ENCODE measurements around the gene GNG7.

The GNG7 gene

DNA sequence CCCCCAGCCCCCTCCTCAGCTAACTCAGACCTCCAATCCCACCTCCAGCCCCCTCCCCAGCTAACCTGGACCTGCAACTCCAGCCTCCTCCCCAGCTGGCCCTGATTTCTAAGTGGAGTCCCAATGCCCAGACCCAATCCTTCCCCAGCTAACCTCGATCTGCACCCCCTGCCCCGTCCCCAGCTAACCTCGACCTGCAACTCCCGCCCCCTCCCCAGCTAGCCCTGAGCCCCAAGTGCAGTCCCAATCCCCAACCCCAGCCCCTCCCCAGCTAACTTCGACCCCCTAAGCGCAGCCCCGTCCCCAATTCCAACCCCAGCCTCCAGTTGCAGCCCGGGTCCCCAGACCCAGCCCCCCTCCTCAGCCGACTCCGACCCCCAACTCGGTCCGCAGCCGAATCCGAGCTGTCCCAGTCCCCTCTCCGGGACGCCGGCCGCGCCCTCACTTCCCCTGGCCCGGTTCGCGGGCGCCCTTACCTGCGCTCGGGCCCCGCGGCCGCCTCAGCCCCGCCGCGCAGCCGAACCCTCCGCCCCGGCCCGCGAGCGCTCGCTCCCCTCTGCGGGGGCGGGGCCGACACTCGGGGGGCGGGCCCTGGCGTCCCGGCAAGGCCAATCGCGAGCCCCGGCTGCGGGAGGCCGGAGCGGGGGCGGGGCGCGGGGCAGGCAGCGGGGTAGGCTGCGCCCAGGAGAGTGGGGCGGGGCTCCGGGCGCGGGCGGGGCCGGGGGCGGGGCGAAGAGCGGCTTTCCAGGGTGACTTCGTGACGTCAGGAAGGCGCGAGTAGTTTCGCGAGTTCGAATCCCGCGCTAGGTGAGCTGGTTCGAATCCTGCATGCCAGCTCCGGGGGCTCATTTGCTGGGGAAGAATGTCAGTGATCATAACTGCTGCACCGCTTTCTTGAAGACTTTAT lies at the start of gene GNG7:
TSS of gene GNG7 (minus strand) at position 525 of the 907 bp plus-strand sequence. CDS start 182,006 bp downstream, outside the sequence.
- no peak within 1 kb of the TSS for H3K27ac ChIP-seq
- H3K4me3 ChIP-seq: peak within 1 kb of the TSS; percentile 68

GRCh38 chr19:2751438-2751830 lies 48.9 kb upstream of the GNG7 start:
- no peak for DNase-seq (ENCODE audit: low spot score)
- Histone ChIP-seq H3K4me3 (no peak overlapping the region), H3K27ac (no peak overlapping the region)
- no peak for TF ChIP-seq CTCF (IDR thresholded peaks at IDR 0.05)

More for the DNA sequence above, at the start of gene GNG7:
- peak; percentile 87 for DNase-seq (ENCODE audit: low spot score)
- TF ChIP-seq CTCF (IDR thresholded peaks at IDR 0.05): no peak

DNA sequence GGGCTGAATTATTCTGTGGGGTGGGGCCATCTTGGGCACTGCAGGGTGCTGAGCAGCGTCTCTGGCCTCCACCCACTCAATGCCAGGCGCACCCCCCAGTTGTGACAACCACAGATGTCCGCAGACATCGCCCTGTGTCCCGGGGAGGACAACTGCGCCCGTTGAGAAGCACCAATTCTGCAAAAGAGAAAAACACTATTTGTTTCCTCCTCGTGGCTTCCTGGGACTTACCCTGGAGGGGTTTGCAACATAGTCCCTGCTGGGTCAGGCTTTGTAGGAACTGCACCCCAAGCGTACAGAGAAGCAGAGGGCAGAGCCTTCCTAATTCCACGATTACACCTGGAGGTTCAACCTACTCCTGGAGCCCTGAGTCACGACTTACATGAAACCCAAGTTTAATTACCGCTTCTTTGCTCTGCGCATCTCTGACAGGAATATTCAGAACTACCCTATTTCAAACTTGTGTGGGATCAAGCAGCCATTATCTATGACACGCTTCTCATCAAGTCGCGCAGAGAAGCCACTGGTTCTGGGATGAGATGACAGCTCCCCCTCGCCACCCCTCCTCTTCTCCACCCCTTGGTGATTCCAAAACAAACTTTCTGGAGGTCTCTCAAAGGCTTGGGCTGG lies 48.4 kb upstream of the GNG7 start:
- Histone ChIP-seq H3K4me3 (no peak overlapping the region), H3K27ac (no peak overlapping the region)
- no peak for DNase-seq (ENCODE audit: low spot score)
- TF ChIP-seq CTCF (IDR thresholded peaks at IDR 0.05): no peak

DNA sequence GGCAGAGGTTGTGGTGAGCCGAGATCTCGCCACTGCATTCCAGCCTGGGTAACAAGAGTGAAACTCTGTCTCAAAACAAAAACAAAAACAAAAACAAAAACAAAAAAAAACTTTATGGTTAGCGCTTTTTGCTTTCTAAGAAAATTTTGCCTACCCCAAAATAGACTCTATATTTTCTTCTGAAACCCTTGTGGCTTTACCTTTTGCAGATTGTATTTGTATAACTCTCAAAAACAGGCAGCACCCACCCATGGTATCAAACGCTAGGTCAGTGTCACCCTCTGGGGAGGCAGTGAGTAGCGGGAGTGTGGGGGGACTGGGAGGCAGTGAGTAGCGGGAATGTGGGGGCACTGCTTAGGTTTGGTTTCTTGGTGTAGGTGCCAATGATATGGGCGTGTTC lies 44.9 kb upstream of the GNG7 start:
- no peak for TF ChIP-seq CTCF (IDR thresholded peaks at IDR 0.05)
- Histone ChIP-seq H3K4me3 (no peak overlapping the region), H3K27ac (no peak overlapping the region)
- no peak for DNase-seq (ENCODE audit: low spot score)

DNA sequence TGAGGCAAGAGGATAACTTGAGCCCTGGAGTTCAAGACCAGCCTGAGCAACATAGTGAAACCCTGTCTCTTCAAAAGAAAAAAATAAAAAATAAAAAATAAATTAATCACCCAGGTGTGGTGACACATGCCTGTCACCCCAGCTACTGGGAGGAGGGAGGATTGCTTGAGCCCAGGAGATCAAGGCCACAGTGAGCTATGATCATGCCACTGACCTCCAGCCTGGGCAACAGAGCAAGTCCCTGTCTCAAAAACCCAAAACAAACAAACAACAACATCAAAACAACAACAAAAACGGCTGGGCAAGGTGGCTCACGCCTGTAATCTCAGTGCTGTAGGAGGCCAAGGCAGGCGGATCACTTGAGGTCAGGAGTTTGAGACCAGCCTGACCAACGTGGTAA lies 41.6 kb upstream of the GNG7 start:
- Histone ChIP-seq H3K27ac (no peak overlapping the region), H3K4me3 (no peak overlapping the region)
- TF ChIP-seq CTCF (IDR thresholded peaks at IDR 0.05): no peak
- no peak for DNase-seq (ENCODE audit: low spot score)

- no peak for DNase-seq (ENCODE audit: low spot score)
- Histone ChIP-seq H3K27ac (no peak overlapping the region), H3K4me3 (no peak overlapping the region)
- no peak for TF ChIP-seq CTCF (IDR thresholded peaks at IDR 0.05)
Measured at GRCh38 chr19:2743099-2743498, 40.6 kb upstream of the GNG7 start.

- Histone ChIP-seq H3K27ac (no peak overlapping the region), H3K4me3 (peak overlapping the region; percentile 77)
- DNase-seq (ENCODE audit: low spot score): no peak
- TF ChIP-seq CTCF (IDR thresholded peaks at IDR 0.05): no peak
Measured at GRCh38 chr19:2740314-2740656, 37.8 kb upstream of the GNG7 start.

Data from coronary artery (tissue), 2 donors.